ENCODE measurements around the gene INTS4.
"Not testable (repeated sequence)": the region's sequence is repeated elsewhere in the genome, so short reads cannot be mapped to it uniquely, and the experiment has no call there.

INTS4 gene

DNA sequence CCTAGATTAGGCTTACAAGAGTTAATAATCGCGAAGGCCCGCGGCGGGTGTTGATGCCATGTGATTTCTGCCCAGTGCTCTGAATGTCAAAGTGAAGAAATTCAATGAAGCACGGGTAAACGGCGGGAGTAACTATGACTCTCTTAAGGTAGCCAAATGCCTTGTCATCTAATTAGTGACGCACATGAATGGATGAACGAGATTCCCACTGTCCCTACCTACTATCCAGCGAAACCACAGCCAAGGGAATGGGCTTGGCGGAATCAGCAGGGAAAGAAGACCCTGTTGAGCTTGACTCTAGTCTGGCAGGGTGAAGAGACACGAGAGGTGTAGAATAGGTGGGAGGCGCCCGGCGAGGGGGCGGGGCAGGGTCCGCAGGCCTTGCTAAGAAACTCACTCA is 108.1 kb downstream of the INTS4 start:
- DNase-seq (no peak), ATAC-seq (no peak)
- Mint-ChIP-seq H3K36me3 (ENCODE audit: low read depth) (peaks cover 29% of the 10 kb centered on the region), H3K9me3 (no peaks in the 10 kb centered on the region), H3K27me3 (no peaks in the 10 kb centered on the region), H3K27ac (no peak overlapping the region), H3K4me1 (no peaks in the 10 kb centered on the region), H3K4me3 (no peak overlapping the region)

DNA sequence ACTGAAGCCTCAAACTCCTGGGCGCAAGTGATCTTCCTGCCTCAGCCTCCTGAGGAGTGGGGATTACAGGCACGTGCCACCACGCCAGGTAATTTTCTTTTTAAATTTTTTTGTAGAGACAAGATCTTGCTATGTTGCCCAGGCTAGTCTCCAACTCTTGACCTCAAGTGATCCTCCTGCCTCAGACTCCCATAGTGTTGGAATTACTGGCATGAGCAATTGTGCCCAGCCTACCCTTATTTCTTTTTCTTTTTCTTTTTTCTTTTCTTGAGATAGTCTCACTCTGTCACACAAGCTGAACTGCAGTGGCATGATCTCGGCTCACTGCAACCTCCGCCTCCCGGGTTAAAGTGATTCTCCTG is 109.7 kb downstream of the INTS4 start:
- ATAC-seq = no peak
- peaks cover 20% of the 10 kb centered on the region for H3K36me3 Mint-ChIP-seq (ENCODE audit: low read depth)
- H3K27ac Mint-ChIP-seq = no peak overlapping the region
- H3K9me3 Mint-ChIP-seq = no peaks in the 10 kb centered on the region
- H3K27me3 Mint-ChIP-seq = no peaks in the 10 kb centered on the region
- no peaks in the 10 kb centered on the region for H3K4me1 Mint-ChIP-seq
- DNase-seq = no peak
- no peak overlapping the region for H3K4me3 Mint-ChIP-seq

DNA sequence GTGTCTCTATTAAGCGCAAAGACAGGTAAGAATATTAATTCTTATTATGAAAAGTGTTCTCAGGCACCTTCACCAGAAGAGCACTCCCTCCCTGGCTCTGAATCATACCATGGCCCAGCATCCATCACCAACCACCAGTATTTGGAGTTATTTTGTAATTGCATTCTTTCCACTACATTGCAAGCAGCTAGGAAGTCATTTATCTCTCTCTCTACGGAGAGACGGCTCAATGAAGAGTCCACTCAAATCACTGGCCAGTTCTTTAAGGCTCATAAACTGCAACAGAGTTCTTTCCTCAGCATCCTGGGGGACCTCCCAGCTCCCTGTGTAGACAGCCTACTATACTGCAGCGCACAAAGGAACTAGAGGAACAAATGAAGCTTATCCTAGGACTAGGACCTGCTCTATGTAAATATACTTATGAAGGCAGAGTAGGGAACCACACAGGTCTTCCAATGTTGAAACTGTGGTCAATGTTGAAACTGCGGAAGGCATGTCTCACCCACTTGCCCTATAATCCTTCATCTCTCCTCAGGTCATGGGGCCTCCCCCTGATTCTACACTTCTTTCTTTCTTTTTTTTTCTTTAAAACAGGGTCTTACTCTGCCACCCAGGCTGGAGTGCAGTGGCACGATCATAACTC is 110.2 kb downstream of the INTS4 start:
- H3K4me1 Mint-ChIP-seq = peaks cover under 1% of the 10 kb centered on the region
- H3K9me3 Mint-ChIP-seq = no peaks in the 10 kb centered on the region
- DNase-seq (no peak), ATAC-seq (no peak)
- H3K27me3 Mint-ChIP-seq = no peaks in the 10 kb centered on the region
- H3K36me3 Mint-ChIP-seq (ENCODE audit: low read depth) = peaks cover 16% of the 10 kb centered on the region
- no peak overlapping the region for H3K4me3 Mint-ChIP-seq
- H3K27ac Mint-ChIP-seq = no peak overlapping the region

DNA sequence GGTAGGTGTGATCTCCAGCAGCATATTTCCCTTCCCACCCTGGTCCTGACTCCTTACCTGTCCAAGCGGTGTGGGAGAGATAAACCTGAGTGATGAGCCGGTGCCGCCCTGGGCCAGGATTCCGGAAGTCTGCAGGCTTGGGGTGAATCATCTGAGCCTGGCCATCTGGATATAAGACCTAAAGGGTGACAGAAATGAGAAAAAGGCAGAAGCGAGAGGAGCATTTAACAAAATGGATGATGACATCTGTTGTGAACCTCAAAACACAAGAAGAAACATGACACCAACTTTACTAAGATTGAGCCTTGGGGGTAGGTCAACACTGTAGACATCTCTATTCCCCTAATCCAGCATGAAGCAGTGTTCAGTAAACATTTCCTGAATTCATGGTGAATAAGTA is 110.7 kb downstream of the INTS4 start:
- no peaks in the 10 kb centered on the region for H3K9me3 Mint-ChIP-seq
- ATAC-seq = no peak
- H3K4me3 Mint-ChIP-seq = no peak overlapping the region

DNA sequence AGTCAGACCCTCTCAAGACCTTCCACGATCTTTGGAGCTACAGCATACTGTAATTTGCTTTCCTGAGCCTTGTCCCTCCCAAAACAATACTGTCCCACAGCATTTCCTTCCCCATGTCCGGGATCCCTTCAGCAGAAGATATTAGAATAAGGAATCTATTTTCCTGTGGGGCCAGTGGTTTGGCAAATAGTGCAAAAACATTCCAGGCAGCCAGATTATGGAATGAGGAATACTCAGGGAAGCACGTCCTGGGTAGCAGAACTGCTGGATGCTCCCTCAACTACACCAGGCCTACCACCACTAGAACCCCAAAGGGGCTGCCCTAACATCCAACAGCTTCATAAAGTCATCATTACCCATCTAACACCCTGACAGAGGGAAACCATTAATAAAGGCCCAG is 112.1 kb downstream of the INTS4 start:
- ATAC-seq (no peak), DNase-seq (no peak)
- Mint-ChIP-seq H3K9me3 (no peaks in the 10 kb centered on the region), H3K4me3 (no peak overlapping the region), H3K36me3 (ENCODE audit: low read depth) (peaks cover 9% of the 10 kb centered on the region), H3K4me1 (peaks cover 1% of the 10 kb centered on the region), H3K27me3 (no peaks in the 10 kb centered on the region), H3K27ac (no peak overlapping the region)

More for the DNA sequence above, 110.7 kb downstream of the INTS4 start:
- no peak for DNase-seq
- Mint-ChIP-seq H3K36me3 (ENCODE audit: low read depth) (peaks cover 12% of the 10 kb centered on the region), H3K27me3 (no peaks in the 10 kb centered on the region), H3K4me1 (peaks cover 1% of the 10 kb centered on the region), H3K27ac (no peak overlapping the region)

DNA sequence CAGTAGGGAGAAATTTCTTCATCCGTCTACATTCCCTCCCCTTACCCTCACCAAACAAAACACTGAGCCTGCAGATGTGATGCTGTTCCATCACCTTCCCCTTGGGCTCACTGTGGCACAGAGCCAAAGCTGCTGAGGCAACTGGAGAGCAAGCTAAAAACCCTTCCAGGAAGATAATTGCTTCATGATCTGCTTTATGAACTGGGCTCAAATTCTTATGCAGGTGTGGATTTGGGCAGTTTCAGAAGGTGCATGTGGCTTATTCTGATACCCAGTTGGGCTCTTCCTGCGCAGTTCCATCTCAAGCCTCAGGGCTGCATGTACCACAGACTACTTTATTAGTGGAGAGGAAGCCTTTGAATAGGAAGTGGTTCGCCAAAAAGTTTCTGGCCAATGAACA is 115.2 kb downstream of the INTS4 start:
- H3K27me3 Mint-ChIP-seq = no peaks in the 10 kb centered on the region
- H3K4me3 Mint-ChIP-seq = no peak overlapping the region
- no peak for DNase-seq
- H3K9me3 Mint-ChIP-seq = no peaks in the 10 kb centered on the region
- H3K36me3 Mint-ChIP-seq (ENCODE audit: low read depth) = peaks cover 4% of the 10 kb centered on the region
- H3K4me1 Mint-ChIP-seq = peaks cover 1% of the 10 kb centered on the region
- no peak for ATAC-seq
- H3K27ac Mint-ChIP-seq = no peak overlapping the region

DNA sequence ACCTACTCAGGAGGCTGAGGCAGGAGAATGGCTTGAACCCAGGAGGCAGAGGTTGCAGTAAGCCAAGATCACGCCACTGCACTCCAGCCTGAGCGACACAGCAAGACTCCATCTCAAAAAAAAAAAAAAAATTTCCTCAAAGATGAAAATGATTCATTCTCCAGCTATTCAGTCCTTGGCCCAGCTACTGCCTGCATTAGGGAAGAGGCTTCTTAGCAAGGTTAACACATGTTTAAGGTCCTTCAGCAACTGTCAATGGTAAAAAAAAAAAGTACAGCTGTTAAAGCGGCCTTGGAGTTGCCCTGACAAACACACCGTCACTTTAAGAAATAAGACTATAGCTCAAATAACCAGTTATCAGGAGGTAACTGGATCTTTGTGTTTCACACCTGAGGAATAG is 116.2 kb downstream of the INTS4 start:
- ATAC-seq; DNase-seq; H3K4me1 Mint-ChIP-seq; H3K9me3 Mint-ChIP-seq; H3K36me3 Mint-ChIP-seq (ENCODE audit: low read depth); H3K27me3 Mint-ChIP-seq; H3K27ac Mint-ChIP-seq; H3K4me3 Mint-ChIP-seq: not testable (repeated sequence)

DNA sequence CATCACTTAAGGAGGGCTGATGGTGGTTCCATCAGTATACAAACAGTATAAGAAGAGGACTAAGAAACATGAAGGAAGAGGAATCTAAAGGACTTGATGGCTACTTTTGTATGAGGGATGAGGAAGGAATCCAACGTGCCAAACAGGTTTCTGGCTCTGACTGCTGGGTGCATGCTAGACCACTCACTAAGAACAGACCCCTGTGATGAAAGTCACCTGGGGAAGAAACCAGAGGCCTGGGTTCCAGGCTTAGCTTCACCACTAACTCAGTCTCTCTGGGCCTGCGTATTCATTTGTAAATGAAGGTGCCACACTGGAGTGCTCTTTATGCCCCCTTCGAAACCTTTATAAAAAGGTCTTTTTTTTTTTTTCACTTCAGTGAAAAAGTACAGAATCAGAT is 118.4 kb downstream of the INTS4 start:
- Mint-ChIP-seq H3K27ac (no peak overlapping the region), H3K9me3 (no peaks in the 10 kb centered on the region), H3K4me3 (no peak overlapping the region), H3K36me3 (ENCODE audit: low read depth) (peaks cover 9% of the 10 kb centered on the region), H3K27me3 (no peaks in the 10 kb centered on the region), H3K4me1 (peaks cover 1% of the 10 kb centered on the region)
- no peak for DNase-seq
- no peak for ATAC-seq

DNA sequence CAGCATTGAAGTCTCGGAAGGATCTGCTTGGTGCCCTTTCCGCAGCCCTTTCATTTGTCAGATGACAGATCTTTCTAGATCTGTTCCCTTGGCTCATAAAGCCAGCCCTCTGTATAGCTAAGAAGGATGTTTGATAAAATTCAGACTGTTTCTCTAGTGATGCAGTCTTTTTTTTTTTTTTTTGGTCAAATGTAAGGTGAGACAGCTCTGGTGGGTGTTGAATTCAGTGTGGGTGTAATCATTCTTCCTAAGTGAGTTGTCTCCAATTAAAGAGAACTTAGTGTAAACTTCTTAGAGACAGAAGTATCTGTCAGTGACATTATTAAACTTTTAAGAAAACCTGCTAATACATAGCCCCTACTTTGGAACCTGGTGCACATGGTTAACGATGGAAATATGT is 120.3 kb downstream of the INTS4 start:
- H3K36me3 Mint-ChIP-seq (ENCODE audit: low read depth) = peaks cover 9% of the 10 kb centered on the region
- no peak overlapping the region for H3K4me3 Mint-ChIP-seq
- no peaks in the 10 kb centered on the region for H3K9me3 Mint-ChIP-seq
- DNase-seq (no peak), ATAC-seq (no peak)
- H3K27ac Mint-ChIP-seq = no peak overlapping the region
- H3K4me1 Mint-ChIP-seq = no peaks in the 10 kb centered on the region
- H3K27me3 Mint-ChIP-seq = no peaks in the 10 kb centered on the region

DNA sequence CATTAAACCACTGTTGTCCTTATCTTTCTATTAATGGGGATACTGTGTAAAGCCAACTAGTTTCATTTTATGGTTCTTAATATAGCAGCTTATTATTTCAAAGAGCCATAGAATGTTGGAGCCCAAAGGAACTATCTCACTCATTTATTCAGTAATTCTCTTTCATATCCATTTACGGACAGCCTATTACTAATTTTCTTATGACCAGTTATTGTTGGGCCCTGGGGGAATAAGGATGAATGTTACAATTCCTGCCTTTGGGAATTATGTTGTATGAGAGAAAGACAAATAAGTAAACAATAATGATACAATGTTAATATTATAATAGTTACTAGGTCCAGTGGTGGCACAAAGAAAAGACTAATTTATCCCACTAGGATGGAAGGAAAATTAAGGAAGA is 121.1 kb downstream of the INTS4 start:
- H3K4me3 Mint-ChIP-seq = no peak overlapping the region
- no peak overlapping the region for H3K27ac Mint-ChIP-seq
- DNase-seq = no peak
- H3K9me3 Mint-ChIP-seq = no peaks in the 10 kb centered on the region
- no peak for ATAC-seq
- no peaks in the 10 kb centered on the region for H3K4me1 Mint-ChIP-seq
- no peaks in the 10 kb centered on the region for H3K27me3 Mint-ChIP-seq
- H3K36me3 Mint-ChIP-seq (ENCODE audit: low read depth) = peaks cover 12% of the 10 kb centered on the region

DNA sequence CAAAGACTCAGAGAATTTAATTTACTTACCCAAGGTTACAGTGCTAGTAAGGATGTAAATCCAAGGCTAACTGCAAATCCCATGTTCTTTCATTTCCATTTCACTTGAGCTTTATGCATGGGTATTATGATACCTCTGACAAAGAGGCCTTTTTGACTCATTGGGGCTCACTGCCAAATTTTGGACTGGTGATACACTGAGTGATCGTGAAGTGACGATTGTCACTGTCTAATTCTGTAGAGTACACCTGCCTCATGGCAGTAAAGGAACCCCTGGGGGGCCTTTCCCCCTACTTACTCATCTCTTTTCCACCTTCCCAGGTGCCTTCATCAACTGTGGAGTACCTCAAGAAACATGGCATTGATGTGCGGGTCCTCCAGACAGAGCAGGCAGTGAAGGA is 122.6 kb downstream of the INTS4 start:
- no peaks in the 10 kb centered on the region for H3K4me1 Mint-ChIP-seq
- H3K4me3 Mint-ChIP-seq = no peak overlapping the region
- H3K27ac Mint-ChIP-seq = no peak overlapping the region
- no peaks in the 10 kb centered on the region for H3K9me3 Mint-ChIP-seq
- H3K36me3 Mint-ChIP-seq (ENCODE audit: low read depth) = peaks cover 8% of the 10 kb centered on the region
- ATAC-seq (no peak), DNase-seq (no peak)
- no peaks in the 10 kb centered on the region for H3K27me3 Mint-ChIP-seq

DNA sequence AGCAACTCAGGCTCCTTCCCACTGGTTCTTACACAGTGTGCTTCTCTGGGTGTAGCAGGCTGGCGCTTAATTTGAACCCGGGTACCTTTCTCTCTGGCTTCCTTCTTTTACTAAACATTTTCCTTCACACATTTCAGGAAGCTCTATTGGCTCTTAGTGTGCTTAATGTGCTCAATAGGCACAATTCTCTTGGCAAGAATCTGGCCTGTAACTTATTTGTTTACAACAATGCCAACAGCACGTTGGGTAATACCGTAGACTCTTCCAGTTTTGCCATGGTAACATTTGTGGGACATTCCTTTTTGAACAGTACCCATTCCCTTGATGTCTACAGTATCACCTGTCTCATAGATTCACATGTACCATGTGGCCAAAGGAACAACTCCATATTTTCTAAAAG is 125.7 kb downstream of the INTS4 start:
- Mint-ChIP-seq H3K36me3 (ENCODE audit: low read depth) (peaks cover 8% of the 10 kb centered on the region), H3K4me1 (no peaks in the 10 kb centered on the region), H3K27me3 (no peaks in the 10 kb centered on the region), H3K27ac (no peak overlapping the region), H3K9me3 (no peaks in the 10 kb centered on the region), H3K4me3 (no peak overlapping the region)
- no peak for ATAC-seq
- DNase-seq = no peak

DNA sequence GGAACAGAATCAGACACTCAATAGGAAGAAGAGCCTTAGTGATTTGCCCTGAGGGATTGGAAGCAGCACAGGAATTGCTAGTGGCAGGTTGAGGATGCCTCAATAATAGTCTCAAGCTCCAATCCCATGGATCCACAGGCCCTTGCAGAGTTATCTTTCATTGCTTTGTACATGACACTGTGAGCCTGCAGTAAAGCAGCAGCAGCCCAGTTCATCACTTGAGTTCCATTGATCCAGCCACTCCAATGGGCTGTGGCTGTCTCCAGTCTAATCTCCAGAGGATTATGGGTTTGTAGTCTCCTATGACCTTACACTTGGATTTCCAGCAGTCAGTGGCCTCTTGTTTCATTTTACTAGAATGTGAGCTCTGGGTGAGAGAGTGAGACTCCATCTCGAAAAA is 128.1 kb downstream of the INTS4 start:
- Mint-ChIP-seq H3K36me3 (ENCODE audit: low read depth) (peaks cover 3% of the 10 kb centered on the region), H3K27me3 (no peaks in the 10 kb centered on the region), H3K9me3 (no peaks in the 10 kb centered on the region), H3K4me3 (no peak overlapping the region), H3K27ac (no peak overlapping the region), H3K4me1 (no peaks in the 10 kb centered on the region)
- ATAC-seq (no peak), DNase-seq (no peak)

DNA sequence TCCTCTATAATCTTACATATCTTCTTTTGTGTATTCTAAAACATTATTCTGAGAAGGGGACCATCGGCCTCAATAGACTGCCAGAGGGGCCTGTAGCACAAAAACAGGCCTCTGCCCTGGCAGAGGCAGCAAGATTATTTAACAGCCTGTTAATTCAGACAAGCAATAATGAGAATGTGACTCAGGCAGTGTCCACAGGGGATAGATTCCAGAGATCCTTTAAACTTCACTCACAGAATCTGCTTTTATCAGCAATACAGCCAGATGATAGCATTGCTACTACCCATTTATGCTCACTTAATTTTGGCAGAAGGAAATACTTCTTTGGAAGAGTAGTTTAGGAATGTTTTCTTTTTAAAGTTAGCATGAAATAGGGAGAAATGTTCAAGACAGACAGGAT is 128.7 kb downstream of the INTS4 start:
- Mint-ChIP-seq H3K4me1 (no peaks in the 10 kb centered on the region), H3K27ac (no peak overlapping the region), H3K36me3 (ENCODE audit: low read depth) (peaks cover 3% of the 10 kb centered on the region), H3K9me3 (no peaks in the 10 kb centered on the region), H3K4me3 (no peak overlapping the region), H3K27me3 (no peaks in the 10 kb centered on the region)
- ATAC-seq (no peak), DNase-seq (no peak)

DNA sequence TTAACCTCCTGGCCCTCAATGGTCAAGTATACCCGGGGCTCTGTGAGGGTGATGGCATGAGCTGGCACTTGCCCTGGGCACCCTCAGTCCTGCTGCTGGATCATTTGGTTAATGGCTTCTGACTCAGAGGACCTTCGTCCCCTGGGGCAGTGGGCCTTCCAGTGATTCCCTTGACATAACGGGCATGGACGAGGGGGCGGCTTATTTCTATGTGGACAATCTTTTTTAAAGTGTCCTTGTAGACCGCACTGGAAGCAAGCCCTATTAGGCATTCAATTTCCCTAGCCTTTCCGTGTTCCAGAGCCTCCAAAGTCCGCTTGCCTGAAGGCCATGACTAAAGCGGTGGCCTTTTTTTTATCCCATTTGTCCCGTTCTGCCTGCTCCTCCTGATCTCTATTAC is 133.0 kb downstream of the INTS4 start:
- DNase-seq; H3K27me3 Mint-ChIP-seq; H3K4me3 Mint-ChIP-seq; H3K9me3 Mint-ChIP-seq; H3K4me1 Mint-ChIP-seq; H3K27ac Mint-ChIP-seq; H3K36me3 Mint-ChIP-seq (ENCODE audit: low read depth); ATAC-seq: not testable (repeated sequence)

DNA sequence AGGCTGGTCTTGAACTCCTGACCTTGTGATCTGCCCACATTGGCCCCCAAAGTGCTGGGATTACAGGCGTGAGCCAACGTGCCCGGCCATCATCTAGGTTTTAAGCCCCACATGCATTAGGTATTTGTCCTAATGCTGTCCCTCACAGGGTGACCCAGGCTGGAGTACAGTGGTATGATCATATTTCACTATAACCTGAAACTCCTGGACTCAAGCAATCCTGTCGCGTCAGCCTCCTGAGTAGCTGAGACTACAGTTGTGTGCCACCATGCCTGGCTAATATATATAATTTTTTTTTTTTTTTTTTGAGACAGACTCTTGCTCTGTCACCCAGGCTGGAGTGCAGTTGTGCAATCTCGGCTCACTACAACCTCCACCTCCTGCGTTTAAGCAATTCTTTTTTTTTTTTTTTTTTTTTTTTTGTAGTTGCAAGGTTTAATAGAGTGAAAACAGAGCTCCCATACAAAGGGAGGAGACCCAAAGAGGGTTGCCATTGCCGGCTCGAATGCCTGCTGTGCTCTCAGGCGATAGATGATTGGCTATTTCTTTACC is 136.5 kb downstream of the INTS4 start:
- H3K9me3 Mint-ChIP-seq, H3K4me1 Mint-ChIP-seq, H3K4me3 Mint-ChIP-seq, DNase-seq, H3K27ac Mint-ChIP-seq, H3K27me3 Mint-ChIP-seq, ATAC-seq: not testable (repeated sequence)
- H3K36me3 Mint-ChIP-seq (ENCODE audit: low read depth) = peaks cover 24% of the 10 kb centered on the region

Data from activated naive CD8-positive, alpha-beta T cell treated with anti-CD3 and anti-CD28 coated beads, Interleukin-2, amount 50 U/mL, for 24 hours (primary cell).